DOHH2 (cell line): ENCODE data around the gene GRAMD1C.

Source experiments
- H3F3A ChIP-seq: fragments of 200-600 bp; sonication (generic), shearing (Covaris generic); 2 replicates; pipeline ENCODE4 v1.6.0; 2016; ENCODE audit warnings: antibody characterized with exemption, mild to moderate bottlenecking; ENCODE audit not compliant: control insufficient read depth, insufficient read depth
- H3K27ac ChIP-seq: fragments of 200-600 bp; sonication (generic); 2 replicates; pipeline ENCODE4 v1.5.1; 2014; ENCODE audit warnings: low read depth, mild to moderate bottlenecking, low read length, moderate library complexity
- H3K27me3 ChIP-seq: fragments of 200-600 bp; sonication (generic); 2 replicates; pipeline ENCODE4 v1.6.1; 2014; ENCODE audit warnings: mild to moderate bottlenecking, low read length, mixed read lengths; ENCODE audit not compliant: control insufficient read depth
- H3K36me3 ChIP-seq: fragments of 200-600 bp; sonication (generic); 2 replicates; pipeline ENCODE4 v1.6.1; 2014; ENCODE audit warnings: mild to moderate bottlenecking, low read length, moderate library complexity, mixed read lengths; ENCODE audit not compliant: control insufficient read depth
- H3K4me1 ChIP-seq: fragments of 200-600 bp; sonication (generic); 2 replicates; pipeline ENCODE4 v1.6.1; 2014; ENCODE audit warnings: mild to moderate bottlenecking, low read length, mixed read lengths; ENCODE audit not compliant: control insufficient read depth
- H3K4me2 ChIP-seq: fragments of 200-600 bp; sonication (generic); 2 replicates; pipeline ENCODE4 v1.6.0; 2014; ENCODE audit warnings: mild to moderate bottlenecking, low read length, moderate library complexity
- H3K4me3 ChIP-seq: fragments of 200-600 bp; sonication (generic); 2 replicates; pipeline ENCODE4 v1.5.1; 2014; ENCODE audit warnings: mild to moderate bottlenecking, low read length, mixed read lengths
- H3K79me2 ChIP-seq: fragments of 200-600 bp; sonication (generic); 2 replicates; pipeline ENCODE4 v1.6.1; 2014; ENCODE audit warnings: mild to moderate bottlenecking, low read length, mixed read lengths; ENCODE audit not compliant: control insufficient read depth
- H3K9me2 ChIP-seq: fragments of 200-600 bp; sonication (generic); replicated peaks from 2 replicates; pipeline ENCODE4 v1.6.1; 2014; ENCODE audit warnings: mild to moderate bottlenecking, low read length, mixed read lengths; ENCODE audit not compliant: control insufficient read depth
- H3K9me3 ChIP-seq: fragments of 200-600 bp; sonication (generic); 2 replicates; pipeline ENCODE4 v1.6.1; 2014; ENCODE audit warnings: antibody characterized with exemption, low read length, mixed read lengths; ENCODE audit not compliant: control insufficient read depth, insufficient read depth
- H4K20me1 ChIP-seq: fragments of 200-600 bp; sonication (generic); 2 replicates; pipeline ENCODE4 v1.6.0; 2014; ENCODE audit warnings: low read depth, mild to moderate bottlenecking, antibody characterized with exemption, low read length, moderate library complexity; ENCODE audit not compliant: control insufficient read depth, insufficient read depth
- EZH2phosphoT487 ChIP-seq: fragments of 200-600 bp; sonication (generic); IDR thresholded peaks from 2 replicates; pipeline ENCODE4 v1.6.1; 2017; ENCODE audit warnings: borderline replicate concordance, mild to moderate bottlenecking, antibody characterized with exemption, low read length, moderate library complexity, mixed read lengths
- TF ChIP-seq, protein P1 (sequence below): fragments of 200-600 bp; sonication (generic); IDR thresholded peaks from one replicate; pipeline ENCODE4 v1.5.1; 2014; ENCODE audit warnings: antibody characterized with exemption, mild to moderate bottlenecking, low read depth, low read length; ENCODE audit not compliant: poor library complexity, severe bottlenecking

GRAMD1C gene

DNA sequence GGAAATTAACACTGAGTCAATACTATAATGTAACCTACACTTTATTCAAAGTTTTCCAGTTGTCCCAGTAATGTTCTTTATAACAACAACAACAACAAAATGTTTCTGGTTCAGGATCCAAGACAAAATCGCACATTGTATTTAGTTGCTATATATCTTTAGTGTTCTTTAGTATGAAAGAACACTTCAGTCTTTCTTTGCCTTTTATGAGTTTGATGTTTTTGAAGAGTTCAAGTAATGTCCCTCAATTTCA, 7.6 kb upstream of the GRAMD1C start:
- Histone ChIP-seq H3F3A (peaks cover 5% of the 10 kb centered on the region), H3K79me2 (no peaks in the 10 kb centered on the region), H3K4me1 (peaks cover 46% of the 10 kb centered on the region), H3K36me3 (peaks cover 6% of the 10 kb centered on the region; the same call in 1 of the 2 replicates), H3K4me2 (peak overlapping the region; percentile 73), H3K27me3 (no peaks in the 10 kb centered on the region), H3K9me3 (peaks cover 5% of the 10 kb centered on the region; the same call in 1 of the 2 replicates), H3K27ac (peak overlapping the region; percentile 80), H3K9me2 (no peaks in the 10 kb centered on the region), H3K4me3 (peak overlapping the region; percentile 62), H4K20me1 (no peaks in the 10 kb centered on the region)
- TF ChIP-seq, protein P1, sequence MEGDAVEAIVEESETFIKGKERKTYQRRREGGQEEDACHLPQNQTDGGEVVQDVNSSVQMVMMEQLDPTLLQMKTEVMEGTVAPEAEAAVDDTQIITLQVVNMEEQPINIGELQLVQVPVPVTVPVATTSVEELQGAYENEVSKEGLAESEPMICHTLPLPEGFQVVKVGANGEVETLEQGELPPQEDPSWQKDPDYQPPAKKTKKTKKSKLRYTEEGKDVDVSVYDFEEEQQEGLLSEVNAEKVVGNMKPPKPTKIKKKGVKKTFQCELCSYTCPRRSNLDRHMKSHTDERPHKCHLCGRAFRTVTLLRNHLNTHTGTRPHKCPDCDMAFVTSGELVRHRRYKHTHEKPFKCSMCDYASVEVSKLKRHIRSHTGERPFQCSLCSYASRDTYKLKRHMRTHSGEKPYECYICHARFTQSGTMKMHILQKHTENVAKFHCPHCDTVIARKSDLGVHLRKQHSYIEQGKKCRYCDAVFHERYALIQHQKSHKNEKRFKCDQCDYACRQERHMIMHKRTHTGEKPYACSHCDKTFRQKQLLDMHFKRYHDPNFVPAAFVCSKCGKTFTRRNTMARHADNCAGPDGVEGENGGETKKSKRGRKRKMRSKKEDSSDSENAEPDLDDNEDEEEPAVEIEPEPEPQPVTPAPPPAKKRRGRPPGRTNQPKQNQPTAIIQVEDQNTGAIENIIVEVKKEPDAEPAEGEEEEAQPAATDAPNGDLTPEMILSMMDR: no peak
- TF ChIP-seq EZH2phosphoT487: no peak

DNA sequence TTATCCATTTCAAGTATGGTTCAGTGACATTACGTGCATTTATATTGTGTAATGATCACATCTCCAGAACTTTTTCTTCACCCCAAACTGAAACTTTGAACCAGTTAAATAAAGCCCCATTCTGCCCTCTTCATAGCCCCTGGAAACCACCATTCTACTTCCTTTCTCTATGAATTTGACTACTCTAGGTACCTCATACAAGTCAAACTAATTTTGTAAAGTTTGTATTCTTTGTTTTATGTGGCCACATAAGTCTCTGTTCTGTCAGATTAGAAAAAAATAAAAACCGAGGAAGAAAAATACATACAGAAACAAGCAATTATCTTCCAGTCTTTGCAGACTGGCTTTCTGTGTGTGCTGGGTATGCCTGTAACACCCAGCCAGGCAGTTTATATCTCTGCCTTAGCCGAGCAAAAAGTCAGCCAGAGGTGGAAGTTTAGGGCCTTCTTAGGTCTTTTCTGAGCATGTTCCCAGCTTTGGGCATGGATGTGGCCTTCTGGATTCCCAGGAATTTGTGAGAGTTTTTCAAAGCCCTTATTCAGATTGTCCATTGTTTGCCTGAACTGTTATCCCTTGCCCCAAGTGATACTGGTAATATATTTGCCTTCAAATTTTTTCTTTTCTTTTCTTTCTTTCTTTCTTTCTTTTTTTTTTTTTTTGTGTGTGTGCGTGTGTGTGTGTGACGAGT, 6.0 kb upstream of the GRAMD1C start:
- no peak for TF ChIP-seq EZH2phosphoT487
- TF ChIP-seq, protein P1: no peak
- peaks cover 5% of the 10 kb centered on the region for H3F3A ChIP-seq
- no peaks in the 10 kb centered on the region for H3K27me3 ChIP-seq
- peaks cover 46% of the 10 kb centered on the region for H3K4me1 ChIP-seq
- H4K20me1 ChIP-seq: no peaks in the 10 kb centered on the region
- peaks cover 5% of the 10 kb centered on the region; the same call in 1 of the 2 replicates for H3K9me3 ChIP-seq
- no peaks in the 10 kb centered on the region for H3K9me2 ChIP-seq
- peaks cover 6% of the 10 kb centered on the region; the same call in 1 of the 2 replicates for H3K36me3 ChIP-seq
- H3K4me3 ChIP-seq: no peak overlapping the region; the same call in 1 of the 2 replicates
- peak overlapping the region; percentile 3 for H3K27ac ChIP-seq
- H3K79me2 ChIP-seq: no peaks in the 10 kb centered on the region
- peak overlapping the region; percentile 32 for H3K4me2 ChIP-seq

DNA sequence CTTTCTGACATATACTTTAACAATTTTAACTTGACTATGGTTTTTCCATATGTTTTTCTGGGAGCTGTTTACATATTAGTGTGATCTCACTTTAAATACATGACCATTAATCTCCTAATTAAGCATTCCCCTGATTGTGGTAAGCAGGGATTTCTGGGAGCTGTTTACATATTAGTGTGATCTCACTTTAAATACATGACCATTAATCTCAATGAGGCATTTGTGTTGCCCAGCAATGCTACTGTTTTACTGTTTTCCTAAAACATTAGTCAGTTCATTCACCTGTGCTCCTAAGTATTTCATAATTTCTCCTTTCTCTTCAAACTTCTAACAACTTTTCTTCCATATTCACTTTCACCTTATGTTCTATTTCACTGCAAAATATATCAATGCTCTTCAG, 3.6 kb upstream of the GRAMD1C start:
- no peak overlapping the region for H3K27ac ChIP-seq
- no peak overlapping the region for H3K4me2 ChIP-seq

More for the DNA sequence above, 3.6 kb upstream of the GRAMD1C start:
- Histone ChIP-seq H3K36me3 (peaks cover 6% of the 10 kb centered on the region; the same call in 1 of the 2 replicates), H3K9me3 (peaks cover 5% of the 10 kb centered on the region; the same call in 1 of the 2 replicates), H3K79me2 (no peaks in the 10 kb centered on the region), H3K4me3 (no peak overlapping the region), H3K9me2 (no peaks in the 10 kb centered on the region), H3F3A (peaks cover 5% of the 10 kb centered on the region), H3K27me3 (no peaks in the 10 kb centered on the region), H3K4me1 (peaks cover 38% of the 10 kb centered on the region), H4K20me1 (no peaks in the 10 kb centered on the region)
- no peak for TF ChIP-seq EZH2phosphoT487
- TF ChIP-seq, protein P1: no peak
